Epithelial cell of prostate (primary cell): Measurements from ENCODE around the gene MUC2.

Experiments used
- DNase-seq: peaks from one replicate; pipeline ENCODE4 v3.0.0-alpha.2; 2011; ENCODE audit warnings: low read depth, low spot score
- H3K27ac ChIP-seq: fragments of 450-650 bp; 2 replicates; pipeline ENCODE4 v1.5.1; 2017; ENCODE audit warnings: mild to moderate bottlenecking

Gene MUC2

GRCh38 chr11:1116104-1116503, 41.4 kb downstream of the MUC2 start:
- no peak for DNase-seq
- no peak overlapping the region for H3K27ac ChIP-seq

- no peak overlapping the region for H3K27ac ChIP-seq
- no peak for DNase-seq
Observed at GRCh38 chr11:1116666-1117390, 42.2 kb downstream of the MUC2 start.

GRCh38 chr11:1117992-1118391, 43.3 kb downstream of the MUC2 start:
- no peak overlapping the region for H3K27ac ChIP-seq
- no peak for DNase-seq

- no peak for DNase-seq
- H3K27ac ChIP-seq: no peak overlapping the region
Observed at GRCh38 chr11:1118755-1119603, 44.3 kb downstream of the MUC2 start.

- H3K27ac ChIP-seq: no peak overlapping the region
- no peak for DNase-seq
Observed at GRCh38 chr11:1119604-1120146, 45.0 kb downstream of the MUC2 start.

GRCh38 chr11:1120532-1121330, 46.1 kb downstream of the MUC2 start:
- no peak for DNase-seq
- H3K27ac ChIP-seq: no peak overlapping the region

GRCh38 chr11:1121331-1121812, 46.7 kb downstream of the MUC2 start:
- no peak for DNase-seq

GRCh38 chr11:1121813-1122663, 47.4 kb downstream of the MUC2 start:
- DNase-seq: no peak
- no peak overlapping the region for H3K27ac ChIP-seq

More at GRCh38 chr11:1121331-1121812, 46.7 kb downstream of the MUC2 start:
- H3K27ac ChIP-seq: no peak overlapping the region

- DNase-seq: no peak
- H3K27ac ChIP-seq: no peak overlapping the region
Observed at GRCh38 chr11:1122664-1123002, 48.0 kb downstream of the MUC2 start.

- DNase-seq: no peak
- H3K27ac ChIP-seq: no peak overlapping the region
Observed at GRCh38 chr11:1123970-1124369, 49.3 kb downstream of the MUC2 start.
